ENCODE results near the gene SEZ6L2. TPM values are rescaled to one million over a fixed set of nuclear protein-coding genes. Genes with fewer than 3 reads are reported as not detected.

SEZ6L2 gene
- total and polyA plus RNA-seq, 2 of the 13 experiments (the other 11 are each of a cell fraction or from before 2014, with no cell fraction given), result 14.9 to 16.9 TPM

DNA sequence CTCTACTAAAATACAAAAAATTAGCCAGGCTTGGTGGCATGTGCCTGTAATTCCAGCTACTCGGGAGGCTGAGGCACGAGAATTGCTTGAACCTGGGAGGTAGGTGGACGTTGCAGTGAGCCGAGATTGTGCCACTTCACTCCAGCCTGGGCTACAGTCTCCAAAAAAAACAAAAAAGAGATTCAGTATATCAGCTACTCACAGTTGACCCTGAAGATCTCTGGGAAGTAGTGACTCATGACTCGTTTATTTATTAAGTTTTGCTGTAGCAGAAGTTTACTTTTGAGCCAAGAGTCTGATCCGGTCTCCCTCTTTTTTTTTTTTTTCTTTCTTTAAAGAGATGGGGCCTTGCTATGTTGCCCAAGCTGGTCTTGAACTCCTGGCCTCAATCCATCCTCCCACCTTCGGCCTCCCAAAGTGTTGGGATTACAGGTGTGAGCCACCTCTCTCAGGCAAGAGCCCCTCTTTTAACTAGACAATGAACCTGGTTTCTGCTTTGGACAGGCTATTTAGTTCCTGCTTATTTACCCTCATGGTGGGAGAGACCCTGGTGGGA lies 74.7 kb downstream of the SEZ6L2 start:
- CTCF ChIA-PET (ENCODE audit: low intra/inter-chr PET ratio, low total read pairs), result no interaction called here
- in situ Hi-C loops (cut with HindIII; ENCODE audit: extremely low pct_ligation_motif_present, low pct_unique_long_range_greater_than_20kb), result loop anchor here (25.0 kb wide), 1 partner anchor 838 kb away; the partner anchor contains the start of genes FBRS and PRR14
- peaks cover 5% of the 10 kb centered on the region; the same call in 1 of the 2 replicates for H4K20me1 ChIP-seq (ENCODE audit: insufficient read depth, low read length)
- FAIRE-seq (no peak), ATAC-seq (no peak), DNase-seq (ENCODE audit: low spot score) (no peak)
- H2AFZ ChIP-seq (ENCODE audit: low read length), result no peak overlapping the region
- peaks cover 100% of the 10 kb centered on the region for H3K4me1 ChIP-seq (ENCODE audit: insufficient read depth, low read length)
- peaks cover 11% of the 10 kb centered on the region for H3K79me2 ChIP-seq (ENCODE audit: insufficient read depth, low read length)
- POLR2A ChIA-PET, result interaction anchor here (0.7 to 6.6 kb wide), 8 partner anchors 6 to 149 kb away, joined by 3 to 145 read pairs (median 4); partner anchors contain the start of genes CDIPT, MVP, PAGR1 and SEZ6L2
- H3K36me3 ChIP-seq (replicated peaks in 1 of 2; ENCODE audit: control insufficient read depth in 1 of 2, insufficient read depth in 2 of 2, low read length in 2 of 2), result no peaks in the 10 kb centered on the region
- BruUV-seq (replicated peaks), result no TSS peak
- no peak overlapping the region for H3K27ac ChIP-seq (ENCODE audit: extremely low read length, insufficient read depth, low read length)
- H3K9ac ChIP-seq (ENCODE audit: insufficient read depth, low read depth, low read length), result 0 out of 2 replicates have a peak overlapping the region, but pooled peaks have one; percentile 14
- no peaks in the 10 kb centered on the region for H3K9me3 ChIP-seq (ENCODE audit: low read length)
- intact Hi-C loops (cut with micrococcal nuclease; ENCODE audit: unreplicated experiment), result loop anchor here (5.0 kb wide), 1 partner anchor 38 kb away; the partner anchor contains the start of gene CDIPT
- WGBS (ENCODE audit: low lambda C conversion rate), result 39% methylated on average over 7 of the region's 7 CpGs
- H3K27me3 ChIP-seq (ENCODE audit: control insufficient read depth in 1 of 2, insufficient read depth in 2 of 2, low read length in 2 of 2), result no peaks in the 10 kb centered on the region; a peak in 1 of 5 replicates
- H3K4me2 ChIP-seq (ENCODE audit: low read depth, low read length), result peak overlapping the region; percentile 5; the same call in 1 of the 2 replicates
- H3K4me3 ChIP-seq (replicated peaks in 1 of 3; ENCODE audit: insufficient read depth in 1 of 3, low read depth in 2 of 3, low read length in 3 of 3), result no peak overlapping the region
- TF ChIP-seq, protein P1, sequence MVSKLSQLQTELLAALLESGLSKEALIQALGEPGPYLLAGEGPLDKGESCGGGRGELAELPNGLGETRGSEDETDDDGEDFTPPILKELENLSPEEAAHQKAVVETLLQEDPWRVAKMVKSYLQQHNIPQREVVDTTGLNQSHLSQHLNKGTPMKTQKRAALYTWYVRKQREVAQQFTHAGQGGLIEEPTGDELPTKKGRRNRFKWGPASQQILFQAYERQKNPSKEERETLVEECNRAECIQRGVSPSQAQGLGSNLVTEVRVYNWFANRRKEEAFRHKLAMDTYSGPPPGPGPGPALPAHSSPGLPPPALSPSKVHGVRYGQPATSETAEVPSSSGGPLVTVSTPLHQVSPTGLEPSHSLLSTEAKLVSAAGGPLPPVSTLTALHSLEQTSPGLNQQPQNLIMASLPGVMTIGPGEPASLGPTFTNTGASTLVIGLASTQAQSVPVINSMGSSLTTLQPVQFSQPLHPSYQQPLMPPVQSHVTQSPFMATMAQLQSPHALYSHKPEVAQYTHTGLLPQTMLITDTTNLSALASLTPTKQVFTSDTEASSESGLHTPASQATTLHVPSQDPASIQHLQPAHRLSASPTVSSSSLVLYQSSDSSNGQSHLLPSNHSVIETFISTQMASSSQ (IDR thresholded peaks at IDR 0.05; ENCODE audit: low read depth), result no peak
- TF ChIP-seq, protein P1 (CRISPR knock-in tag; IDR thresholded peaks at IDR 0.05; ENCODE audit: borderline replicate concordance), result no peak
- TF ChIP-seq GATAD2A (CRISPR knock-in tag; IDR thresholded peaks at IDR 0.05), result peak; percentile 19; the same call in 1 of the 2 replicates
- TF ChIP-seq, protein P2, sequence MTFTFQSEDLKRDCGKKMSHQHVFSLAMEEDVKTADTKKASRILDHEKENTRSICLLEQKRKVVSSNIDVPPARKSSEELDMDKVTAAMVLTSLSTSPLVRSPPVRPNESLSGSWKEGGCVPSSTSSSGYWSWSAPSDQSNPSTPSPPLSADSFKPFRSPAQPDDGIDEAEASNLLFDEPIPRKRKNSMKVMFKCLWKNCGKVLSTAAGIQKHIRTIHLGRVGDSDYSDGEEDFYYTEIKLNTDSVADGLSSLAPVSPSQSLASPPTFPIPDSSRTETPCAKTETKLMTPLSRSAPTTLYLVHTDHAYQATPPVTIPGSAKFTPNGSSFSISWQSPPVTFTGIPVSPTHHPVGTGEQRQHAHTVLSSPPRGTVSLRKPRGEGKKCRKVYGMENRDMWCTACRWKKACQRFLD (CRISPR knock-in tag; IDR thresholded peaks at IDR 0.05; ENCODE audit: borderline replicate concordance), result no peak
- TF ChIP-seq, protein P3, sequence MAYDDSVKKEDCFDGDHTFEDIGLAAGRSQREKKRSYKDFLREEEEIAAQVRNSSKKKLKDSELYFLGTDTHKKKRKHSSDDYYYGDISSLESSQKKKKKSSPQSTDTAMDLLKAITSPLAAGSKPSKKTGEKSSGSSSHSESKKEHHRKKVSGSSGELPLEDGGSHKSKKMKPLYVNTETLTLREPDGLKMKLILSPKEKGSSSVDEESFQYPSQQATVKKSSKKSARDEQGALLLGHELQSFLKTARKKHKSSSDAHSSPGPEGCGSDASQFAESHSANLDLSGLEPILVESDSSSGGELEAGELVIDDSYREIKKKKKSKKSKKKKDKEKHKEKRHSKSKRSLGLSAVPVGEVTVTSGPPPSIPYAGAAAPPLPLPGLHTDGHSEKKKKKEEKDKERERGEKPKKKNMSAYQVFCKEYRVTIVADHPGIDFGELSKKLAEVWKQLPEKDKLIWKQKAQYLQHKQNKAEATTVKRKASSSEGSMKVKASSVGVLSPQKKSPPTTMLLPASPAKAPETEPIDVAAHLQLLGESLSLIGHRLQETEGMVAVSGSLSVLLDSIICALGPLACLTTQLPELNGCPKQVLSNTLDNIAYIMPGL (CRISPR knock-in tag; IDR thresholded peaks at IDR 0.05; ENCODE audit: borderline replicate concordance in 1 of 2, low read depth in 1 of 2), result no peak
- TF ChIP-seq, protein P4, sequence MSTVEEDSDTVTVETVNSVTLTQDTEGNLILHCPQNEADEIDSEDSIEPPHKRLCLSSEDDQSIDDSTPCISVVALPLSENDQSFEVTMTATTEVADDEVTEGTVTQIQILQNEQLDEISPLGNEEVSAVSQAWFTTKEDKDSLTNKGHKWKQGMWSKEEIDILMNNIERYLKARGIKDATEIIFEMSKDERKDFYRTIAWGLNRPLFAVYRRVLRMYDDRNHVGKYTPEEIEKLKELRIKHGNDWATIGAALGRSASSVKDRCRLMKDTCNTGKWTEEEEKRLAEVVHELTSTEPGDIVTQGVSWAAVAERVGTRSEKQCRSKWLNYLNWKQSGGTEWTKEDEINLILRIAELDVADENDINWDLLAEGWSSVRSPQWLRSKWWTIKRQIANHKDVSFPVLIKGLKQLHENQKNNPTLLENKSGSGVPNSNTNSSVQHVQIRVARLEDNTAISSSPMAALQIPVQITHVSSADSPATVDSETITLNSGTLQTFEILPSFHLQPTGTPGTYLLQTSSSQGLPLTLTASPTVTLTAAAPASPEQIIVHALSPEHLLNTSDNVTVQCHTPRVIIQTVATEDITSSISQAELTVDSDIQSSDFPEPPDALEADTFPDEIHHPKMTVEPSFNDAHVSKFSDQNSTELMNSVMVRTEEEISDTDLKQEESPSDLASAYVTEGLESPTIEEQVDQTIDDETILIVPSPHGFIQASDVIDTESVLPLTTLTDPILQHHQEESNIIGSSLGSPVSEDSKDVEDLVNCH (CRISPR knock-in tag; IDR thresholded peaks at IDR 0.05), result no peak
- TF ChIP-seq NFIC (IDR thresholded peaks at IDR 0.05; ENCODE audit: low read length), result no peak
- no peak for TF ChIP-seq ARHGAP35 (CRISPR knock-in tag; IDR thresholded peaks at IDR 0.05; ENCODE audit: borderline replicate concordance)
- TF ChIP-seq KDM5B (CRISPR knock-in tag; IDR thresholded peaks at IDR 0.05; ENCODE audit: borderline replicate concordance), result no peak
- no peak for TF ChIP-seq ZNF75D (CRISPR knock-in tag; IDR thresholded peaks at IDR 0.05; ENCODE audit: borderline replicate concordance)
- no peak for TF ChIP-seq ZNF589 (CRISPR knock-in tag; conservative IDR thresholded peaks at IDR 0.05)
- peak; percentile 22; the same call in 1 of the 2 replicates for TF ChIP-seq FOSL2 (CRISPR knock-in tag; IDR thresholded peaks at IDR 0.05)
- TF ChIP-seq ZNF773 (CRISPR knock-in tag; IDR thresholded peaks at IDR 0.05; ENCODE audit: borderline replicate concordance), result no peak
- TF ChIP-seq HNF4A (CRISPR knock-in tag; IDR thresholded peaks at IDR 0.05), result no peak

Measured in HepG2 (cell line).